ENCODE results near the gene NXN.

- peak in 3 of 4 experiments; percentile 82 to 87 (median 86) for TF ChIP-seq CTCF (IDR thresholded peaks at IDR 0.05)
- TF ChIP-seq POLR2AphosphoS5 (IDR thresholded peaks at IDR 0.05): peak; percentile 21
Observed at GRCh38 chr17:980406-981291, 1.1 kb upstream of the NXN start.

All from gastroesophageal sphincter (tissue), 3 donors.